A549 (cell line): Measurements from ENCODE around the gene SLC25A39. TPM values are rescaled to one million over a fixed set of nuclear protein-coding genes. Genes with fewer than 3 reads are reported as not detected.

Source experiments
- ATAC-seq, 2 experiments: fragments of 200-7000 bp in 1 of 2; fragments of >200 bp in 1 of 2; cut with Nextera tagmentation in 1 of 2; cut with Tn5 transposase in 1 of 2; 3 replicates each; pipeline versions ENCODE4 v1.8.0 to v1.9.1; 2018 to 2020; ENCODE audit warnings: mild to moderate bottlenecking in 1 of 2, moderate library complexity in 1 of 2
- CTCF ChIA-PET: fragments of 300-600 bp; sonication (Branson Sonifier 250); formaldehyde crosslinking; extraction: SDS; loops from one replicate; lab custom pipeline; 2021; ENCODE audit warnings: antibody characterized with exemption, inconsistent platforms; lab: Yijun Ruan, JAX
- POLR2A ChIA-PET: fragments of 350-600 bp; formaldehyde crosslinking; extraction: SDS; loops from one replicate; lab custom pipeline; 2021; ENCODE audit warnings: antibody characterized with exemption, inconsistent platforms; lab: Yijun Ruan, JAX
- DNase-seq, 2 experiments: peaks; one replicate each; pipeline versions ENCODE4 v3.0.0 to v3.0.0-alpha.2; 2011 to 2016; ENCODE audit warnings: low read depth in 1 of 2, low spot score in 1 of 2
- FAIRE-seq: peaks from 2 replicates; lab custom pipeline; 2011; peaks lifted over from hg19 to GRCh38; lab: Jason Lieb, UNC
- H3K27ac ChIP-seq, 2 experiments: fragments of >200 bp; sonication (Bioruptor Twin); formaldehyde crosslinking; 3 replicates each; pipeline ENCODE4 v1.5.1; 2016 to 2017
- H3K4me1 ChIP-seq: fragments of >200 bp; sonication (Bioruptor Twin); formaldehyde crosslinking; 3 replicates; pipeline ENCODE4 v1.6.1; 2016
- H3K4me2 ChIP-seq: fragments of >200 bp; sonication (Bioruptor Twin); formaldehyde crosslinking; 3 replicates; pipeline ENCODE4 v1.6.1; 2016
- H3K4me3 ChIP-seq: fragments of >200 bp; sonication (Bioruptor Twin); formaldehyde crosslinking; 3 replicates; pipeline ENCODE4 v1.5.1; 2016
- H3K9me3 ChIP-seq: fragments of >200 bp; sonication (Bioruptor Twin); formaldehyde crosslinking; 3 replicates; pipeline ENCODE4 v1.6.1; 2016
- BHLHE40 ChIP-seq: IDR thresholded peaks from 2 replicates; pipeline ENCODE4 v1.6.1; 2012; ENCODE audit warnings: low read depth, low read length, inconsistent platforms
- CBX2 ChIP-seq: fragments of 200-600 bp; sonication (generic); IDR thresholded peaks from 2 replicates; pipeline ENCODE4 v1.6.1; 2016; ENCODE audit warnings: low read depth, mild to moderate bottlenecking, borderline replicate concordance
- CHD2 ChIP-seq: fragments of 150-350 bp; IDR thresholded peaks from 2 replicates; pipeline ENCODE4 v1.6.1; 2014; ENCODE audit warnings: low read length; ENCODE audit not compliant: partially characterized antibody
- CHD4 ChIP-seq: fragments of 200-600 bp; sonication (generic); IDR thresholded peaks from 2 replicates; pipeline ENCODE4 v1.6.1; 2016; ENCODE audit warnings: antibody characterized with exemption, mild to moderate bottlenecking, borderline replicate concordance
- FOSL2 ChIP-seq, 2 experiments: fragments of 450-650 bp in 1 of 2; fragments of >200 bp in 1 of 2; sonication (Bioruptor Twin) in 1 of 2; formaldehyde crosslinking; IDR thresholded peaks; 2 replicates each; pipeline versions ENCODE4 v1.5.0 to v1.6.1; 2016 to 2020; ENCODE audit warnings: mild to moderate bottlenecking in 1 of 2, moderate library complexity in 1 of 2
- HOXB5 ChIP-seq: fragments of 250-450 bp; sonication (Bioruptor Pico); IDR thresholded peaks from 2 replicates; pipeline ENCODE4 v1.5.0; 2020; ENCODE audit warnings: mild to moderate bottlenecking, moderate library complexity
- NFE2L2 ChIP-seq: fragments of 150-350 bp; conservative IDR thresholded peaks from 2 replicates; pipeline ENCODE4 v1.6.1; 2014; ENCODE audit warnings: low read length
- POLR2A ChIP-seq: IDR thresholded peaks from 2 replicates; pipeline ENCODE4 v1.6.1; 2012; ENCODE audit warnings: mild to moderate bottlenecking, low read length
- POLR2AphosphoS2 ChIP-seq: conservative IDR thresholded peaks from 2 replicates; pipeline ENCODE4 v1.6.1; 2012; ENCODE audit warnings: low read length, improper control_type of control experiment, inconsistent platforms
- RNF2 ChIP-seq: fragments of 200-600 bp; sonication (generic); IDR thresholded peaks from 2 replicates; pipeline ENCODE4 v1.6.1; 2016; ENCODE audit warnings: low read depth, mild to moderate bottlenecking, antibody characterized with exemption, moderate library complexity, borderline replicate concordance
- SMC3 ChIP-seq: fragments of >200 bp; sonication (Bioruptor Twin); formaldehyde crosslinking; IDR thresholded peaks from 3 replicates; pipeline ENCODE4 v1.6.1; 2018; ENCODE audit warnings: inconsistent platforms
- ZFP36 ChIP-seq: fragments of 450-650 bp; IDR thresholded peaks from 2 replicates; pipeline ENCODE4 v1.6.1; 2014; ENCODE audit warnings: borderline replicate concordance; ENCODE audit not compliant: partially characterized antibody
- WGBS: methylation state at CpG from one replicate; pipeline ENCODE4 v1.1.6; 2017; ENCODE audit errors: missing lambda C conversion rate; 5-methylcytosine and 5-hydroxymethylcytosine counted together
- polyA plus RNA-seq, 4 experiments: library from polyadenylated mRNA; depleted of rRNA in 3 of 4; stranded (reverse); fragments of >200 nt; fragmentation: RNase III in 1 of 4; extraction: RNeasy Plus Mini Kit Qiagen cat#74134 plus additional on column Dnase treatment in 1 of 4; gene quantifications; 2 replicates in 3 of 4; 3 replicates in 1 of 4; pipeline ENCODE4 v1.2.3, GENCODE V29; 2011 to 2017
- TF ChIP-seq, protein P1 (sequence below): fragments of >200 bp; sonication (Bioruptor Twin); formaldehyde crosslinking; IDR thresholded peaks from 2 replicates; pipeline ENCODE4 v1.6.1; 2016
- TF ChIP-seq, protein P2 (sequence below): fragments of 250-450 bp; sonication (Bioruptor Pico); IDR thresholded peaks from 2 replicates; pipeline ENCODE4 v1.5.0; 2020; ENCODE audit warnings: low read depth, mild to moderate bottlenecking, moderate library complexity
- TF ChIP-seq, protein P3 (sequence below): IDR thresholded peaks from 2 replicates; pipeline ENCODE4 v1.6.1; 2012
- TF ChIP-seq, protein P4 (sequence below): IDR thresholded peaks from 2 replicates; pipeline ENCODE4 v1.6.1; 2012; ENCODE audit warnings: low read depth, borderline replicate concordance
- TF ChIP-seq, protein P5 (sequence below): fragments of 450-650 bp; IDR thresholded peaks from 2 replicates; pipeline ENCODE4 v1.6.1; 2014; ENCODE audit warnings: antibody characterized with exemption
- TF ChIP-seq, protein P6 (sequence below): fragments of 150-350 bp; IDR thresholded peaks from 2 replicates; pipeline ENCODE4 v1.6.1; 2014; ENCODE audit warnings: low read depth, mild to moderate bottlenecking, low read length

The SLC25A39 gene
- polyA plus RNA-seq, 2 of the 4 experiments (the other 2 are of a cell fraction), result 80.9 to 154 TPM

DNA sequence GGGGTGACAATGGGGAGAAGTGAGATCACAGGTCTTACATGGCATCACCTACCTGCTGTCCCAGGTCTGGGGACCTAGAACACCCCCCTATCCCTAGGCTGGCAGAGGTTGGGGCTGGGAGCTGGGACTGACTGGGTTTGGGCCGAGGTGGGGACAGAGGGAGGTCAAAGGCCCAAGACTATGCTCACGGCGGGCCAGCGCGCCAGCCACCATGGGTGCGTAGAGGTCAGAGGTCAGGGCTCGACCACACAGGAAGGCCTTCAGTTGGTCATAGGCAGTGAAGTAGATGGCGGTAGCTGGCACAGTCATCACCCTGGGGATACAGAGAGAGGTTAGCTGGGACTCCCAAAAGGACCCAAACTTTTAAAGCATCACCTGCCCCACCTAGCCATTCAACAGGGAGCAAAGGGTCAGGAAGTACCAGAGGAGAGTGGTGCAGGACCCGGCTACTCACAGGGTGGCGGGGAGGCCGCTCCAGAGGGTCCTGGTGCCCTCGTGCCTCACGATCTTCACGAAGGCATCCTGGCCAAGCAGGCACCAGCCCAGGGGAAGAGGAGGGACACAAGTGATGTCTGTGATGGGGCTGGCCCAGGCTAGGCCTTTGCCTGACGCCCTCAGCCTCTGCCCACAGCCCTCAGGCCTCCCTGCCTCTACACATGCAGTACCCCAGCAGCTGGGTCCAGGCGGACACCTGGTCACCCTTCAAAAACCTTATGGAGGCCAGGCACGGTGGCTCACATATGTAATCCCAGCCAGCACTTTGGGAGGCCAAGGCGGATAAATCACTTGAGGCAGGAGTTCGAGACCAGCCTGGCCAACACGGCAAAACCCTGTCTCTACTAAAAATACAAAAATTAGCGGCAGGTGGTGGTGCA lies 3.1 kb downstream of the SLC25A39 start:
- TF ChIP-seq, protein P1, sequence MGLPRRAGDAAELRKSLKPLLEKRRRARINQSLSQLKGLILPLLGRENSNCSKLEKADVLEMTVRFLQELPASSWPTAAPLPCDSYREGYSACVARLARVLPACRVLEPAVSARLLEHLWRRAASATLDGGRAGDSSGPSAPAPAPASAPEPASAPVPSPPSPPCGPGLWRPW, result no peak
- TF ChIP-seq BHLHE40 (no peak), POLR2AphosphoS2 (no peak), FOSL2 (IDR thresholded peaks at IDR 0.05) (no peak), FOSL2 (CRISPR knock-in tag; IDR thresholded peaks at IDR 0.05) (no peak), CHD4 (no peak), CBX2 (no peak), RNF2 (no peak), HOXB5 (no peak), NFE2L2 (no peak), CHD2 (no peak), ZFP36 (no peak), SMC3 (no peak)
- TF ChIP-seq, protein P2, sequence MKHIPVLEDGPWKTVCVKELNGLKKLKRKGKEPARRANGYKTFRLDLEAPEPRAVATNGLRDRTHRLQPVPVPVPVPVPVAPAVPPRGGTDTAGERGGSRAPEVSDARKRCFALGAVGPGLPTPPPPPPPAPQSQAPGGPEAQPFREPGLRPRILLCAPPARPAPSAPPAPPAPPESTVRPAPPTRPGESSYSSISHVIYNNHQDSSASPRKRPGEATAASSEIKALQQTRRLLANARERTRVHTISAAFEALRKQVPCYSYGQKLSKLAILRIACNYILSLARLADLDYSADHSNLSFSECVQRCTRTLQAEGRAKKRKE, result no peak
- TF ChIP-seq, protein P3, sequence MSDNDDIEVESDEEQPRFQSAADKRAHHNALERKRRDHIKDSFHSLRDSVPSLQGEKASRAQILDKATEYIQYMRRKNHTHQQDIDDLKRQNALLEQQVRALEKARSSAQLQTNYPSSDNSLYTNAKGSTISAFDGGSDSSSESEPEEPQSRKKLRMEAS, result no peak
- TF ChIP-seq, protein P4, sequence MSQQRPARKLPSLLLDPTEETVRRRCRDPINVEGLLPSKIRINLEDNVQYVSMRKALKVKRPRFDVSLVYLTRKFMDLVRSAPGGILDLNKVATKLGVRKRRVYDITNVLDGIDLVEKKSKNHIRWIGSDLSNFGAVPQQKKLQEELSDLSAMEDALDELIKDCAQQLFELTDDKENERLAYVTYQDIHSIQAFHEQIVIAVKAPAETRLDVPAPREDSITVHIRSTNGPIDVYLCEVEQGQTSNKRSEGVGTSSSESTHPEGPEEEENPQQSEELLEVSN, result no peak
- ChIA-PET POLR2A (interaction anchor here (0.6 kb wide), 1 partner anchor 442 kb away, joined by 4 read pairs; no protein-coding TSS in a partner anchor), CTCF (interaction anchor here (0.6 to 14.1 kb wide), 13 partner anchors 9 to 117 kb away, joined by 3 to 159 read pairs (median 4); partner anchors contain the start of genes FAM171A2 and GRN)
- H3K4me3 ChIP-seq, result no peak overlapping the region
- H3K4me1 ChIP-seq, result peaks cover 14% of the 10 kb centered on the region
- H3K9me3 ChIP-seq, result no peaks in the 10 kb centered on the region
- 94% methylated on average over 20 of the region's 21 CpGs for WGBS
- H3K27ac ChIP-seq, result no peak overlapping the region
- H3K4me2 ChIP-seq, result no peak overlapping the region
- DNase-seq, result no peak
- ATAC-seq, result no peak
- FAIRE-seq, result no peak

DNA sequence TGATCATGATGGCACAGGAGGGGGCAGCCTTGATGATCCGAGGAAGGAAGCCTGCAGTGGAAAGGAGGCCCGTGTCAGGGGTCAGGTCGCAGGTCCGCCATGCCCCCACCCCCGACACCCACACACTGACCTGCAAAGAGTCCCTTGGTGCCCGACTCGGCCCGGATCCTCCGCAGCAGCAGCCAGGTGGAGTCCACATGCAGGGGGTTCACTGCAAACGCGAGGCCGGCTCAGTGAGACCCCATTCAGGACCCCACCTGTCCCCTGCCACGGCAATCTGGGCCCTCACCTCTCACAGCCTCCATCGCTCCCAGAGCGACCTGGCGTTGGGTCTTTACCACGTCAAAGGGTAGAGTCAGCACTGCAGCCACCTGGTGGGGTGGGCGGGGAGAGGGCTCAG lies 4.6 kb downstream of the SLC25A39 start:
- FAIRE-seq, result no peak
- no peak for TF ChIP-seq CHD2
- TF ChIP-seq POLR2A, result no peak
- TF ChIP-seq, protein P5, sequence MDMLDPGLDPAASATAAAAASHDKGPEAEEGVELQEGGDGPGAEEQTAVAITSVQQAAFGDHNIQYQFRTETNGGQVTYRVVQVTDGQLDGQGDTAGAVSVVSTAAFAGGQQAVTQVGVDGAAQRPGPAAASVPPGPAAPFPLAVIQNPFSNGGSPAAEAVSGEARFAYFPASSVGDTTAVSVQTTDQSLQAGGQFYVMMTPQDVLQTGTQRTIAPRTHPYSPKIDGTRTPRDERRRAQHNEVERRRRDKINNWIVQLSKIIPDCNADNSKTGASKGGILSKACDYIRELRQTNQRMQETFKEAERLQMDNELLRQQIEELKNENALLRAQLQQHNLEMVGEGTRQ, result no peak
- TF ChIP-seq, protein P4, result no peak
- TF ChIP-seq, protein P6, sequence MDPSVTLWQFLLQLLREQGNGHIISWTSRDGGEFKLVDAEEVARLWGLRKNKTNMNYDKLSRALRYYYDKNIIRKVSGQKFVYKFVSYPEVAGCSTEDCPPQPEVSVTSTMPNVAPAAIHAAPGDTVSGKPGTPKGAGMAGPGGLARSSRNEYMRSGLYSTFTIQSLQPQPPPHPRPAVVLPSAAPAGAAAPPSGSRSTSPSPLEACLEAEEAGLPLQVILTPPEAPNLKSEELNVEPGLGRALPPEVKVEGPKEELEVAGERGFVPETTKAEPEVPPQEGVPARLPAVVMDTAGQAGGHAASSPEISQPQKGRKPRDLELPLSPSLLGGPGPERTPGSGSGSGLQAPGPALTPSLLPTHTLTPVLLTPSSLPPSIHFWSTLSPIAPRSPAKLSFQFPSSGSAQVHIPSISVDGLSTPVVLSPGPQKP, result no peak
- ChIA-PET CTCF (interaction anchor here (1.1 to 14.1 kb wide), 9 partner anchors 9 to 116 kb away, joined by 3 to 159 read pairs (median 7); partner anchors contain the start of gene GRN), POLR2A (no interaction called here)
- peaks cover 7% of the 10 kb centered on the region for H3K4me1 ChIP-seq
- no peak overlapping the region for H3K4me2 ChIP-seq
- no peak for ATAC-seq
- H3K27ac ChIP-seq, result no peak overlapping the region
- no peak for DNase-seq
- H3K9me3 ChIP-seq, result no peaks in the 10 kb centered on the region
- H3K4me3 ChIP-seq, result no peak overlapping the region
- 90% methylated on average over 18 of the region's 18 CpGs for WGBS
